Epithelial cell of proximal tubule (primary cell): ENCODE data around the gene IFI16. TPM values are rescaled to one million over a fixed set of nuclear protein-coding genes. Genes with fewer than 3 reads are reported as not detected.
A peak's percentile ranks its signal among the peaks of the same experiment; 100 is the strongest.
"Not testable (repeated sequence)": the region's sequence is repeated elsewhere in the genome, so short reads cannot be mapped to it uniquely, and the experiment has no call there.

Experiments
- DNase-seq: peaks from one replicate; pipeline ENCODE4 v3.0.0-alpha.2; 2011; ENCODE audit warnings: low read depth
- H3K4me3 ChIP-seq: 2 replicates; pipeline ENCODE4 v1.5.1; 2011; ENCODE audit warnings: low read depth, mild to moderate bottlenecking, low read length
- CTCF ChIP-seq: conservative IDR thresholded peaks from 2 replicates; pipeline ENCODE4 v1.5.1; 2012; ENCODE audit warnings: low read depth, mild to moderate bottlenecking, low read length
- total RNA-seq: library from RNA; depleted of rRNA; stranded (reverse); fragments of >200 nt; gene quantifications from 2 replicates; pipeline ENCODE4 v1.2.3, GENCODE V29; 2015

The IFI16 gene
- total RNA-seq, 1 donor from 2014 or later: 8.0 TPM

GRCh38 chr1:159005676-159006075 is 4.0 kb upstream of the IFI16 start:
- DNase-seq: no peak
- no peak for TF ChIP-seq CTCF
- H3K4me3 ChIP-seq: no peak overlapping the region

- not testable (repeated sequence) for H3K4me3 ChIP-seq, DNase-seq
Measured at GRCh38 chr1:159006210-159006807, 3.4 kb upstream of the IFI16 start.

- no peak overlapping the region for H3K4me3 ChIP-seq
- TF ChIP-seq CTCF: no peak
- DNase-seq: no peak
Measured at GRCh38 chr1:159007726-159008125, 2.0 kb upstream of the IFI16 start.

GRCh38 chr1:159008744-159009188 is 941 bp upstream of the IFI16 start:
- TF ChIP-seq CTCF: no peak
- no peak for DNase-seq
- no peak overlapping the region for H3K4me3 ChIP-seq

GRCh38 chr1:159009287-159009686 is 420 bp upstream of the IFI16 start:
- peak overlapping the region; percentile 56 for H3K4me3 ChIP-seq
- DNase-seq: no peak
- TF ChIP-seq CTCF: no peak

GRCh38 chr1:159010391-159010790 is 684 bp downstream of the IFI16 start:
- TF ChIP-seq CTCF: no peak
- H3K4me3 ChIP-seq: peak overlapping the region; percentile 56
- no peak for DNase-seq

GRCh38 chr1:159011001-159011400 is 1.3 kb downstream of the IFI16 start:
- peak overlapping the region; percentile 56 for H3K4me3 ChIP-seq
- not testable (repeated sequence) for DNase-seq

- peak overlapping the region; percentile 36 for H3K4me3 ChIP-seq
- no peak for TF ChIP-seq CTCF
- no peak for DNase-seq
Measured at GRCh38 chr1:159011751-159012150, 2.0 kb downstream of the IFI16 start.
